Measurements from ENCODE around the gene HDLBP.

- TF ChIP-seq CEBPB (IDR thresholded peaks at IDR 0.05; ENCODE audit: low read depth, low read length) (no peak), USF2 (IDR thresholded peaks at IDR 0.05; ENCODE audit: low read depth, low read length) (no peak), SMC3 (IDR thresholded peaks at IDR 0.05; ENCODE audit: low read depth, low read length) (no peak), CTCF (conservative IDR thresholded peaks at IDR 0.05; ENCODE audit: low read depth, low read length) (no peak), POLR2A (IDR thresholded peaks at IDR 0.05; ENCODE audit: low read depth, low read length) (no peak)
Measured at GRCh38 chr2:241244368-241244767, 71.1 kb downstream of the HDLBP start.
